DMS53 (cell line): Measurements from ENCODE around the gene HPD.
"Not testable (repeated sequence)": the region's sequence is repeated elsewhere in the genome, so short reads cannot be mapped to it uniquely, and the experiment has no call there.

ENCODE experiments used
- DNase-seq: peaks from one replicate; lab custom pipeline; 2025; lab: John Stamatoyannopoulos, UW

The HPD gene

DNA sequence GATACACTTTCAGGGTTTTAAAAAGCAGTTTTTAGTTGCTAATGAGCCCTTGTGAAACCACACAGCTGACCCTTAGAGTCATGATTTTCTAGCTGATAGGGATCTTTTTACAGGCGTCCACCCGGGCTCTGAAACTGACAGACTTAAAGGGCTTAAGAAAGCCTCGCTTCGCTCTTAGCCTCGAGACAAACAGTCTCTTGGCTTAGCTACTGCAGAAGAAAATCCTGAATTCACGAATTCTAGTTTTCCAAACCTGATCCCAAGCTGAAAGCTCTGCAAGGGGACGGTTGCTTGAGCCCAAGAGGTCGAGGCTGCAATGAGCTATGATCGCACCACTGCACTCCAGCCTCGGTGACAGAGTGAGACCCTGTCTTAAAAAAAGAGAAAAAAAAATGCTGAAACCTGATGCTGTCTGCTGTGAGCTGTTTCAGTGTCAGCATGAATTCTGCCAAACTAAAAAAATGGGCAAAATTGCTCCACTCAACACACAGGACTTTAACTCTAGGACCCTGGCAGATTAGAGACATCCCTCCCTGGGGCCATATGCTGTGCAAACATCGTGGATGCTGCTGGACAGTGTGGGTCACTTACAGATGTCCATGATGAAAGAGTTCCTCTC lies 3.1 kb upstream of the HPD start:
- DNase-seq = no peak

DNA sequence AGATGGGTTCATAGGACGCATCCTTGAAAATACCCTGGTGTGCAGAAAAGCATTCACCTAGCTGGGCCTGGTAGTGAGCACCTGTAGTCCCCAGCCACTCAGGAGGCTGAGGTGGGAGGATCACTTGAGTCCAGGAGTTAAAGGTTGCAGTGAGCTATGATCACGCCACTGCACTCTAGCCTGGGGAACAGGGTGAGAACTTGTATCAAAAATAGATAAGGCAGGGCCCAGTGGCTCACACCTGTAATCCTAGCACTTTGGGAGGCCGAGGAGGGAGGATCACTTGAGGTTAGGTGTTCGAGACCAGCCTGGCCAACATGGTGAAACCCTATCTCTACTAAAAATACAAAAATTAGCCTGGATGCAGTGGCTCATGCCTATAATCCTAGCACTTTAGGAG lies 2.0 kb upstream of the HPD start:
- not testable (repeated sequence) for DNase-seq

DNA sequence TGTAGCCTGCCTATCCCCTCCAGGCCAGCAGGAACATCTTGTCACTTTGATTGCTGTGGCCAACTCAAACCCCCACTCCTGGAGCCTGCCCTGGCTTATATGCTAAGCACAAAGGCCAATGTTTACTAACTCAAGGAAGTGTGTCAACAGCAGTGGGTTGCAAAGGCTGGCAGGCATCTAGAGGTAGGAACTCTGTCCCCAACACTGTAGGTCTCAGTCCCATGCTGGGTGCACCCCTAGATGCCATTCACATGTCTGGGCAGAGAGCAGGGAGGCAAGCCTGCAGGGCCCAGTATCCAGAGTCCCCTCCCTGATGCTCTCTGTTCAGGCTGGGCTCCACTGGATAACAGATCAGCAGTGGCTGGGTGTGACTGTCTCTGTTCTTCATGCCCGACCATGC lies 1.6 kb upstream of the HPD start:
- DNase-seq = peak; percentile 58

DNA sequence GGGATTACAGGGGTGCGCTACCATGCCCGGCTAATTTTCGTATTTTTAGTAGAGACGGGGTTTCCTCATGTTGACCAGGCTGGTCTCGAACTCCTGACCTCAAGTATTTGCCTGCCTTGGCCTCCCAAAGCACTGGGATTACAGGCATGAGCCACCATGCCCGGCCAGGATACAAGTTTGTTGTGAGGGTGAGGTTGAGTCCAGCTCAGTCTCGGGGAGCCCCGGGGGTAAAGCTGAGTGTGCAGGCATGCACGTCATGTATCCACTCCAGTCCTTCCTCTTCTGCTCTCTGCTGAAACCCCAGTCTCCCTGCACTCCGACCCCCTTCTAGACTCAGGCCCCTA lies 369 bp downstream of the HPD start:
- DNase-seq = no peak

DNA sequence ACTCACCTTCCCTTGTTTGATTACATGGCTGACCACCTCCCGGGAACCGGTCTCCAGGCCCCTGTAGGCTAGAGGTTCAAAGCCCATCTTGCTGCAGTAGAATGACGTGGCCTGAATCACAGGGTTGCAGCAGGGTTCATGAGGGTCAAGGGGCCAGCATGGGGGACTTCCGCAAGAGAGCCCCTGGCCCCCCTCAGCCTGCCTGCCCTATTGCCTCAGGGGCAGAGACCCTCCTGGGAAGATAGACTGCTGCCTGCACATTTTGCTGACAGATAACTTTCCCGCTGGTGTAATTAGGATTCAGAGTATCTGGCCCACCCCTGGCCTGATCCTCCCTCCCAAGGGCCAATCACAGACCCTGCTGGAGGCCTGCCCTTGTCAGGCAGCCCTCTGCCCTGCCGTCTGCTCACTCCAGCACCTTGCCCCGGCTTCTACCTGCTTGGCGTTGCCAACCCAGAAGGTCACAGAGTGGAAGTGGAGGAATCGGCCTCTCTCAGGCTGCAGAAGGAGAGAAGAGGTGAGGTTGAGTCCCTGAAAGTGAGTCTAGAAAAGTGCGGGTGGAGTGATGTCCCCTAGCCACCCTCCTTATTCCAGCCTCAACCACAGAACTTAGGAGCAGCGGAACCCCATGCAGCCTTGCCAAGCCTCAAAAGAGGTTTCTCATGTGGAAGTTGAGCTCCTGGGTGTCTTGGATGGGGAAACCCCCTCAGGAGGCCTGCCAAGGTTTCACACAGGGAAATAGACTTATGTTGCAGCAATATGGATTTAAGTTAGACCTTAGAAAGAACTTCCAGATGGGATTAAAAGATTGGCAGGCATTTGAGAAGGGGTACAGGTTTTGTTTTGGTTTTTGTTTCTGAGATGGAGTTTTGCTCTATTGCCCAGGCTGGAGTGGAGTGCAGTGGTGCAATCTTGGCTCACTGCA lies 1.1 kb downstream of the HPD start:
- no peak for DNase-seq

DNA sequence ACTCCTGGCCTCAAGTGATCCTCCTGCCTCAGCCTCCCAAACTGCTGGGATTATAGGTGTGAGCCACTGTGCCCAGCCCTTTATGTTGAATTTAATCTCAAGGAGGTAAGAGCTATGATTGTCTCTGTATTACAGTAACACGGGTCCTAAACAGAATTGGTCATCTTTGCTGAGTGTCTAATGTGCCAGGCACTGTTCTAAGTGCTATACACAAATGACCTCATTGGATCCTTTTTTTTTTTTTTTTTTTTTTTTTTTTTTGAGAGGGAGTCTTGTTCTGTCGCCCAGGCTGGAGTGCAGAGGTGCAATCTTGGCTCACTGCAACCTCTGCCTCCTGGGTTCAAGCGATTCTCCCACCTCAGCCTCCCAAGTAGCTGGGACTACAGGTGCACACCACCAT lies 6.3 kb downstream of the HPD start:
- peak; percentile 26 for DNase-seq

DNA sequence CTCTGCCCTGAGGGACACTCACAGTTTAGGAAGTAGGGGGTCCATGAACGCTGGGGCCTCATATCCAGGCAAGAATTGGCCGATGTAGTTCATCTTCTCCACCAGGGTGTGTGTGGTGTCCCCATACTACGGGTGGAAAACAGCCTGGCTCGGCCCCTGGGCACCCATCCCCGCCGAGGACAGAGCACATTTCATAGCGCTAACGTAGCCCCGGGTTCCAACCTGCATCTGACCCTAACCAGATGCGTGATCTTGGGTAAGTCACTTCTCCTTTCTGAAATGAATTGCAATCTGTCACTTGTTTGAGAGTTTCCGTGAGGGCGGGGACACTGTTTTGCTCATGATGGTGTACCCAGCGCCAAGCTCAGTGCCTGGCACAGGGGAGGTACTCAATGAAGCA lies 9.0 kb downstream of the HPD start:
- DNase-seq = no peak

DNA sequence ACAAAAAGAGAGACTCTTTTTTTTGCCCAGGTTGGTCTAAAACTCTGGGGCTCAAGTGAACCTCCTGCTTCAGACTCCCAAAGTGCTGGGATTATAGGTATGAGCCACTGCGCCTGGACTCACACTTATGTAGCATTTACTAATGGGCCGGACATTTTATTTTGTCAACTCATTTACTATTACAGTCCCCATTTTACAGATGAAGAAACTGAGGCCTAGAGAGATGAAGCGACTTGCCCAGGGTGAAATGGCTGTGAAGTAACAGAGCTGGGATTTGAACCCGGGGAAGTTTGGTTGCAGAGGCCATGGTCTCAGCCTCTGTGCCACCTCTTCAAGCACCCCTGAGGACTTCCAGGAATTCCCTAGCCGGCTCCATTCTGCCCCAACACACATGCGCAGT lies 9.4 kb downstream of the HPD start:
- DNase-seq = no peak

DNA sequence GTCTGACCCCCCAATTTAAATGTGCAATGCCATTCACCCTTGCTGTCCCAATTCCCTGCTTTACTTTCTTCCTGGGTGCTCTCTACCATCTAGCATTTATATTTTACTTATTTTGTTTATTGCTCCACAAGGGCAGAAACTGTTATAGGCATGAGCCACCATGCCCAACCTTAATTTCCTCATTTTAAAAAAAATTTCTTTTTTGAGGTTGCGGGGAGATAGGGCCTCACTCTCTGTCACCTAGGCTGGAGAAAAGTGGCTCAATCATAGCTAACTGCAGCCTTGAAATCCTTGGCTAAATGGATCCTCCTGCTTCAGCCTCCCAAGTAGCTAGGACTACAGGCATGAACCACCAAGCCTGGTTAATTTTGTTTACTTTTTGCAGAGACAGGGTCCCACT lies 13.0 kb downstream of the HPD start:
- no peak for DNase-seq

DNA sequence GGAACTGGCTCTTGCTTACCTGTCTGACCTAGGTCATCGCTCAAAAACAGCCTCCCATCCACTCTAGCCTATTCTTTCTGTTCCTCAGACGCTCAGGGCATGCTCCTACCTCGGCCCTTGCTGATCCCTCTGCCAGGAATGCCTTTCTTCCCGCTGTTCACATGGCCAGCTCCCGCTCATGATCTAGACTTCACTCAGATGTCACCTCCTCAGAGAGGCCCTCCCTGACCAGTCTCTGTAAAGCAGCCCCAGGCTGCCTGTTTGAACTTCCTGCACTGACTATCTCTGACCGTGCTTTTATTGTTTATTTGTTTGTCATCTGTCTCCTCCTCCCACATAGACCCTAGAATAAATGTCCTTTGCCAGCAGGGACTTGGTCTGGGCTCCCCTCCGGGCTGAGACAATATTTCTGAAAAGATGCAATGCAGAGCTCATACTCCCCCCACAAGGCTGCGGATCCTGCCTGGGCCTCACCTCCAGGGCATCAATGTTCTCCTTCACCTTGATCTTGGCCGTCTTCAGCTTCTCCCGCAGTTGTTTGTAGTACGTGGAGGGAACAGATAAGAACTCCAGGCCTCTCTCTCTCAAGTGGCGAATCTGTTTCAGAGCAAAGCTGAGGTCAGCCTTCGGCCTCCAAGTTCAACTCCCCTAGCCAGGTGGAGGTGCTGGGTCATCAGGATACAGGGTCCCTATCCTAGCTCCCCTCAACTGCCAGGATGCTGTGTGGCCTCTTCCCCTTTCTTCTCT lies 15.2 kb downstream of the HPD start:
- no peak for DNase-seq

DNA sequence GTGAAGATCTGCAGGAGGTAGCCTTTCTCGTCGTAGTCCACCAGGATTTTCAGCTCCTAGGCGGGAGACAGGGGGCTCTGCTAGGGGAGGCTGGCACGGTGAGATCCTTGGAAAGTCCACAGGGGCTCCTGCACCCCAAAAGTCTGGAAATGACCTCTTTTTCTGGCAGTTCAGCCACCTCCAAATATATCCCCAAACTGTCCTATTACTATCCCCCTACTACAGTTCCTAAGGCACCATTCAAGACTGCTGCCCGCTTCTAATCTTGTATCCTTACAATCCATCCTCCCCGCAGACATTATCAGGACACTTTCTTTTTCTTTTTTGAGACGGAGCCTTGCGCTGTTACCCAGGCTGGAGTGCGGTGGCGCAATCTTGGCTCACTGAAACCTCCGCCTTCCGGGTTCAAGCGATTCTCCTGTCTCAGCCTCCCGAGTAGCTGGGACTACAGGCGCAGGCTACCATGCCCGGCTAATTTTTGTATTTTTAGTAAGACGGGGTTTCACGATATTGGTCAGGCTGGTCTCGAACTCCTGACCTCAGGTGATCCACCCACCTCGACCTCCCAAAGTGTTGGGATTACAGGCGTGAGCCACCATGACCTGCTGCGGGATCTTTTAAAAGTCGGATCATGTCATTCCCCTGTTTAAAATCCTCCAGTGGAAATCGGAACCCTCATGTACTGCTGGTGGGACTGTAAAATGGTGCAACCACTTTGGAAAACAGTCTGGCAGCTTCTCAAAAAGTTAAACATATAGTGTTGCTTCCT lies 18.5 kb downstream of the HPD start:
- DNase-seq = peak; percentile 53

DNA sequence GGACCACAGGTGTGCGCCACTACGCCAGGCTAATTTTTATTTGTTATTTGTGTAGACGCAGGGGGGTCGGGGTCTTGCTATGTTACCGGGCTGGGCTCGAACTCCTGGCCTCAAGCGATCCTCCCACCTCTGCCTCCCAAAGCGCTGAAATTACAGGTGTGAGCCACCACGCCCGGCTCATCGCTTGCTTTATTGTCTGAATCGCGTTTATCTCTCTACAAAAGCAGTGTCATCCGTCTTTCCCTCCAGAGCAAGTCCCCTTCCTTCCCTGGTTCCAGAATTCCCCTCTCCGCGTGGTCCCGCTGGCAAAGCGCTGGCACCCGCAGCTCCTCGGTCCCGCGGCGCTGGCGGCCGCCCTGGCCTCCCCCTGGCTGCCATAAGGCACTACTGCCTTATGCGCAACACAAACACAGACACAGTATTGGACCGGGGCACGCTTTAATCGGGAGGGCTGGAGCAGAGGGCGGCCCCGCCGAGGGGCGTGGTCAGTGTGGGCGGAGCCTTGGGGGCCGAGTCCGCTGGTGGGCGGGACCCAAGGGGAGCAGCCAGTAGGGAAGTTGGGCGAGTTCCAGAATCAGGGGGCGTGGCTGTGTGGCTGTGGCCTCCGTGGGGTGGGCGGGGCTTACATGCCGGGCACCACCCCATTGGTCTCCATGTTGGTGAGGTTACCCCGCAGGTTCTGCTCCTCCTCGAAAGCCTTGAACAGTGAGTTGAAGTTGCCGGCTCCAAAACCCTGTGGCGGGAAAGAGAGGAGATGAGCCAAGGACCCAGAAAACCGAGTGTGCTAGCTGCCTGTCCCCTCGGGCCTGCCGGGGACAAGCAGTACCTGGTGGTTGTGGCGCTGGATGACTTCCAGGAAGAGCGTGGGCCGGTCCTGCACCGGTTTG lies 19.3 kb downstream of the HPD start:
- DNase-seq = peak; percentile 99

DNA sequence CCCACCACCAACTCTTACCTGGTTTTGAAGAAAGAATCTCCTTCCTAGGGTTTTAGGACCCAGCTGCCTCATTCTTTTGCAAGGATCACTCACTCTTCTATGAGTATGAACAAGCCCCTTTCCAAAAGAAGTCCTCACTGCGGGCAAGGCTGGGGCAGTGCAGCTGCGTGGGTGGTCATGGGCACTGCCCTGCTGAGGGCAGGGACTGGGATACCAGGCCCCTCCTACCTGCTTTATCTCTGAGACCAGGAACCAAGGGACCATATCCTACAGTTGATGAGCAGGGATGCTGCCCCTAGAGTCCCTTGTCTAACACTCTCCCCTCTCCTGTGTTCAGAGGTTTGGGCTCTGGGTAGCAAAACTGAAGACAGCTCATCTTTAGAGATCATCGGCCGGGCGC lies 20.5 kb downstream of the HPD start:
- DNase-seq = no peak

DNA sequence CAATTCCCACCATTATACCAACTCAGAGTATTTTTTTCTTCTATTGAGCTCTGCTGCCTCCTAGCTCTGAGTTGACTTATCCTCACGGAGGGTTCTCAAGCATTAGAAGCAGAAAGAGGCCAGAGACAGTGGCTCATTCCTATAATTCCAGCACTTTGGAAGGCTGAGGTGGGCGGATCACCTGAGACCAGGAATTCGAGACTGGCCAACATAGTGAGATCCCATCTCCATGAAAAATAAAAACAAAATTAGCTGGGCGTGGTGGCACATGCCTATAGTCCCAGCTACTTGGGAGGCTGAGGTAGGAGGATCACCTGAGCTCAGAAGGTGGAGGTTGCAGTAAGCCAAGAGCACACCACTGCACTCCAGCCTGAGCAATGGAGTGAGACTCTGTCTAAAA lies 21.0 kb downstream of the HPD start:
- DNase-seq = no peak

DNA sequence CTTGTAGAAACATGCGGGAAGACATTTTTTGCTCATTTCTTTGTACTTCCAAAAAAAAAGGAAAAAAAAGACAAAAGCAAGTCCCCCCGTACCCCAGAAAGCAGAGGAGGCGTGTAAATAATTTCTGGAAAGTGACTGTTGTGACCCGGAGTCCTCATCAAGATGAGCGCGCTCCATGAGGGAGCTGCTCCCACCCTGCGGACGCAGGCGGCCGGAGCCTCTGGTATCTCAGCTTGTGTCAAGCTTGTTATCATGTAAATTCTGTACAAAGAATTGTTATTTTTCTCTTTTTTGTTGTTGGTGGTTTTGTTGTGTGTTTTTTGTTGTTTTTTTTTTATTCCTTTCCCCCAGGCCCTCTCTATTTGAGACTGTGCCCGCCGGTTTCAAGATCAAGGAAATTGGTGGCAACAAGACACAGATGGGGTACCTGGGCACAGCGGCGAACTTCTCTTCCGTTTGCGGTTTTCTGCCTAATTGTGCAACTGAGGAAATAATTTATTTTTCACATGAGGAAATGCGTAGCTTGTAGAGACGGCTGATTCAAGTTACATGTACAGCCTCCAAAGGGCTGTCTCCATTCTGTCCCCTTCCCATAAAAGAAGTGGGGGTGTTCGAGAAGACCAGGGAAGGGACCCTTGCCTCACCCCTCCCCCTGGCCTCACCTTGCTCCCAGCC lies 27.0 kb downstream of the HPD start:
- no peak for DNase-seq

DNA sequence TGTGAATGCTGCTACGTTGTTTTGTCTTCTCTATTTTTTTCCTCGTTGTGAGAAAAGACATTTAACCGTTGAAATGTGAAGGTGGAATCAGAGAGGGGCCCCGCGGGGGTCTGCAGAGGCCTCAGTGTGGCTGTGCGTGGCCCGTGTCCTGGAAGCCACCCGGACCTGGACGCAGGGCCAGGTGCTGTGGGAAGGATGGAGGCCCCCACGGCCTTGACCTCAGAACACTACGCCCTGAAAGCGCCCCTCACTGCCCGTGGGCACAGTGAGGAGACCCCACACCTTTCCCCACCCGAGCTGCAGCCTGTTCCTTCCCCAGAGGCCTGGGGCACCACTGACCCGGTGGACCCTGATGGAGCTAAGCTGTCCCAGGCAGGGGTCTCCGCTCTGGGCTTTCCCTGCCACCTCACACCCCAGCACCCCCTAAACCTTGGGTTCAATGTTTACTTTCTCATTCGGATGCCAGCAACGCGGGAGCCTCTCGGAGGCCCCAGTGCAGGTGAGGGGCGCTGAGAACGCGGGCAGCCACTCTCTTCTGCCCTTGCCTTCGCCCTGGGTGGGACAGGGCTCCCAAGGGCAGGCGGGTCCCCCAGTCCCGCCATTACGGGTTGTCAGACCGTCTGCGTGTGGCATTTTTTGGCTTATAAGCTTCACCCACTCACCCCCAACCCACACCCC lies 27.9 kb downstream of the HPD start:
- no peak for DNase-seq

DNA sequence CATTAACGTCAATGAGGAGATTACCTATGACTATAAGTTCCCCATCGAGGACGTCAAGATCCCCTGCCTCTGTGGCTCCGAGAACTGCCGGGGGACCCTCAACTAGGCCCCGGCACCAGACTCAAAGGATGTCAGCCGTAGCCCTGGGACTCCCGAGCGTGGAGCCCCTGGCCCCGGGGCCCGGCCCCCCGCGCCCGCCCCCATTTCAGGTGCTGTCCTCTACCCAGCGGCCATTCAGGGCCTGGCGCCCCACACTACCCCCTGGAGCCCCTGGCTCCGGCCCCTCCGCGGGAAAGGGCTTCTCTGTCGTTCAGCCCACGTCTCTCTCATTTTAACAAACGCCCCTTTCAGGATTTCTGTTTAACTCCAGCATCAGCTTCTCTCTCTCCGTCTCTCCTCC lies 28.5 kb downstream of the HPD start:
- DNase-seq = no peak

DNA sequence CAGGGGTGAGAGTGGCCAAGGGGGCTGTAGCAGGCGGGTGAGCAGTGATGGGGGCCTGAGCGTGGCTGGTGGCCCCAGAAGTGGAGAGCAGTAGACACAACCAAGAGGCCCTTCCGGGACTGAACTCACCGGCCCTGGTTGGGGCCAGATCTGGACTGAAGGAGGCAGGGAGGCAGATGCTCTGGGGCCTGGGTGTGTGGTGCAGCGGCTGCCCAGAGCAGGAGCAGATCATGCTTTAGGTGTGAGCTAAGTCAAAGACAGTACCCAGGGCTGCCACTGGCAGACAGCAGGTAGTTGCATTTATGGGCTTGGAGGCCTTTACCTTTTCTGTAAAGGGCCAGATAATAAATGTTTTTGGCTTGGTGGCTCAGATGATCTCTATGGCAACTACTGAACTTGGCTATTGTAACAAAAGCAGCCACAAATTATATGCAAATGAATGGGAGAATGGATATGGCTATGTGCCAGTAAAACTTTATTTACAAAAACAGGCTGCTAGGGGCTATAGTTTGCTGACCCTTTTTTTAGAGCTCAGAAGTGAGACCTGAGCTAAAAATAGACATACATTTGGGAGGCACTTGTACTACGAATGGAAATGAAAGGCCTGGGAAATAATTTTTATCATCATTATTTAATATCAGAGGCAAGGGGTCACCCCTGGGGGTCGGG lies 29.3 kb downstream of the HPD start:
- peak; percentile 29 for DNase-seq

DNA sequence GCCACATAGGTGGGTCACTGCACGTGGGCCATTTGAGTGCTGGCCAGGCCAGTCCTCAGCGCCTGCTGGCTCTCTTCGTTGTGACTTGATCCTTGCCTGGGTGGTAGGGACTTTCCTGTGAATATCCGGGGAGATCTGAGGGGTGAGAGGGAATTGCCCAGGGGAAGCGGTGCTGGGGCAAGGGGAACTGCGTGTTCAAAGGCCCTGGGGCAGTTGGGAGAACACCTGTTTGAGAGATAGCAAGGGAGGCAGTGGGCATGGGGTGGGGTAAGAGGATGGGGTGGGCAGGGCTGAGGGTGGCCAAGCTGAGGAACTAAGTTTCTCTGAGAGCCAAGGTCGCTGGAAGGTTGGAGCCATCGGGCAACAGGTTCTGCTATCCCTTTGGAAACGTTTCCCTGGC lies 29.8 kb downstream of the HPD start:
- no peak for DNase-seq

DNA sequence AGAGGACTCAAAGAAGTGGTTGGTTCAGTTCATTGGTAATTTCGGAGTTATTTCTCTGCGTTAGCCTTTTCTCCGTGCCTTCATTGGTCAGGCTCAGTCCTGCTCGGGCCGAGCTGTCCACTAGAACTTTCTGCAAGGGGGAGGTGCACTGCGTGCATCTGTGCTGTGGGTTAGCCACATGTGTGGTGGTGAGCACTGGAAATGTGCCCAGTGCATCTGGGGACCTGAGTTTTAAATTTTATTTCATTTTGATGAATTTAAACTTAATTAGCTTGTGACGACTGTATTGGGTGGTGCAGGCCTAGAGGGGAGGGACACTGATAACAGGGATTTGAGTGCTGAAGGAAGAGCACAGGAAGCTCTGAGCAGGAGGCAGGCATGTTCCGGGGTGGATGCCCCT lies 30.4 kb downstream of the HPD start:
- DNase-seq = no peak
